Measurements from ENCODE around the gene DNER.

- TF ChIP-seq, protein P1, sequence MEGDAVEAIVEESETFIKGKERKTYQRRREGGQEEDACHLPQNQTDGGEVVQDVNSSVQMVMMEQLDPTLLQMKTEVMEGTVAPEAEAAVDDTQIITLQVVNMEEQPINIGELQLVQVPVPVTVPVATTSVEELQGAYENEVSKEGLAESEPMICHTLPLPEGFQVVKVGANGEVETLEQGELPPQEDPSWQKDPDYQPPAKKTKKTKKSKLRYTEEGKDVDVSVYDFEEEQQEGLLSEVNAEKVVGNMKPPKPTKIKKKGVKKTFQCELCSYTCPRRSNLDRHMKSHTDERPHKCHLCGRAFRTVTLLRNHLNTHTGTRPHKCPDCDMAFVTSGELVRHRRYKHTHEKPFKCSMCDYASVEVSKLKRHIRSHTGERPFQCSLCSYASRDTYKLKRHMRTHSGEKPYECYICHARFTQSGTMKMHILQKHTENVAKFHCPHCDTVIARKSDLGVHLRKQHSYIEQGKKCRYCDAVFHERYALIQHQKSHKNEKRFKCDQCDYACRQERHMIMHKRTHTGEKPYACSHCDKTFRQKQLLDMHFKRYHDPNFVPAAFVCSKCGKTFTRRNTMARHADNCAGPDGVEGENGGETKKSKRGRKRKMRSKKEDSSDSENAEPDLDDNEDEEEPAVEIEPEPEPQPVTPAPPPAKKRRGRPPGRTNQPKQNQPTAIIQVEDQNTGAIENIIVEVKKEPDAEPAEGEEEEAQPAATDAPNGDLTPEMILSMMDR (IDR thresholded peaks at IDR 0.05): no peak
- no peak for TF ChIP-seq POLR2A (IDR thresholded peaks at IDR 0.05)
Observed at GRCh38 chr2:229674830-229675530, 39.4 kb downstream of the DNER start.
